ENCODE data around the gene ZNF750. TPM values are rescaled to one million over a fixed set of nuclear protein-coding genes. Genes with fewer than 3 reads are reported as not detected.

Gene ZNF750
- total RNA-seq, 2 experiments from 2014 or later = not detected

DNA sequence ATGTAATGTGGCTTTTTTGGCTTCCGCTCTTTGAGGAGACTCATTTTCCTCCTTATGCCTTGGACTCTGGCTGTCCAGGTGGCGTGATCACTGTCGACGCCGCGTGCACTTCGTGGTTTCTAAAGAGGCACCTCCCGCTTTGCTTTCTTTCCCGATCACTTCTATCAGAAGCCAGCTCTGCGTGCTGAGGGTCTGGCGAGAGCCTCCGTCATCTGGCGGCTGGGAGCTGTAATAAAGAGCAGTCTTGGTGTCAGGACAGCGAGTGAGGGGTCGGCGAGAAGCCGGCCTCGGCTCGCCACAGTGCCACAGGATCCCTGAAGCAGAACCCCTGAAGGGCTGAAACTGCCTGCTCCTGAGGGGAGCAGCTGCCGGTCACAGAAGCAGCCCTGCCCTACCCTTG, 7.4 kb downstream of the ZNF750 start:
- ChIA-PET CTCF (interaction anchor here (0.9 kb wide), 1 partner anchor 11 kb away, joined by 3 read pairs; no protein-coding TSS in a partner anchor), POLR2A (no interaction called here)
- Mint-ChIP-seq H3K27ac (peak overlapping the region; percentile 71), H3K27me3 (no peaks in the 10 kb centered on the region), H3K9me3 (peaks cover 2% of the 10 kb centered on the region), H3K4me3 (no peak overlapping the region), H3K4me1 (peaks cover 2% of the 10 kb centered on the region), H3K36me3 (ENCODE audit: low read depth) (peaks cover 14% of the 10 kb centered on the region)
- DNase-seq = no peak

DNA sequence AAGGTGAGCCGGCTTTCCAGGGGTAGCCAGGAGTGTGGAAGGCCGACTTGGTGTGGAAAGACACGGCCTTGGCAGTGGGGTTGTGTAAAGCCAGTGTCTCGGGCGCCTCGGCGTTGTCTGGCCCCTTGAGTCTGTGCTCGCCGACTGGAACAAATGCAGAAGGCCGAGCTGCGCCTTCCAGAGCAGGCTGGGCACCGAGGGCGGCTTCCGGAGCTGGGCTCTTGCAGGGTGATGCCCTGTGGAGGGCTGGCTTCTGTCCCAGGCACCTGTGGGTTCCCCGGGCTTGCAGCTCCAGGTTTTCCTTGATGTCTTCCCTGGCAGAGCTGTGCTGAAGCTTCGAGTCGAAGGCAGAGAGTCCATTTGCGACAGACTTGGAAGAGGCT, 8.0 kb downstream of the ZNF750 start:
- no peak overlapping the region for H3K4me3 Mint-ChIP-seq
- DNase-seq = no peak
- no peaks in the 10 kb centered on the region for H3K27me3 Mint-ChIP-seq
- H3K9me3 Mint-ChIP-seq = peaks cover 2% of the 10 kb centered on the region
- ChIA-PET CTCF (no interaction called here), POLR2A (no interaction called here)
- H3K4me1 Mint-ChIP-seq = peaks cover 5% of the 10 kb centered on the region
- peak overlapping the region; percentile 39 for H3K27ac Mint-ChIP-seq
- peaks cover 18% of the 10 kb centered on the region for H3K36me3 Mint-ChIP-seq (ENCODE audit: low read depth)

DNA sequence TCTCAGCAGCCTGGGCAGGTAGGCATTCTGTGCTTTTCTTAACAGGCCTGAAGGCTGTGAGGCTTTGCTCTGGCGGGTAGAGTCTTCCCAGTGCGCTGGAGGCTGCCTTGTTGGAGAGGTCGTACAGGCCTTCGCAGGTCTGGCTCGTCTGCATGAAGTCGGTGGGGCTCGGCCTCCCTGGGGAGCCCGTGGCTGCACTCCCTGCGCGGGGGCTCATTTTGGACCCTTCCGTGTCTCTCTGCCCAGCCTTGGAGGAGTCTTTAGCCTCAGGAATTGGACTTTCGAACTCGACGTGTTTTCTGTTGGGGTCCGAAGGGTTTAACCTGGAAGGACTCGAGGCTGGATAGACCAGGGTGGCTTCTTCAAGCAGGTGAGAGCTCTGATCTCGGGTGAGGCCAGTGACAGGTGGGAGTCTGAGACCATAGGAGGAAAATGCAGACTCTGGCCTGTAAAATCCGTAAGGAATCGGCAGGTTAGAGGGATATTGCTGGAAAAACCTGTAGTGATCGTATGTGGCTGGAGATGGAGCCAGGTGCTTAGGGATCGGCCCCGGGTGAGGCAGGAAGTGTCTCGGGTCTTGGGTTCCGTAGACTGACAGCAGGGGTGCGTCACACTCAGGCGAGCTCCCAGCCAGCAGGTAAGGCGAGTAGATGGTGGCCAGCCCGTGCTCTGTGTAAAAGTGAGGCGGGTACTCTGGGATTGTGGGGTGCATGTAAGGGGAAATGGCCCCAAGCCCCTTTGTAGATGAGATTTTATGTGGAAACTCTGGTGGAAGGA, 8.6 kb downstream of the ZNF750 start:
- peaks cover 5% of the 10 kb centered on the region for H3K4me1 Mint-ChIP-seq
- H3K9me3 Mint-ChIP-seq = peaks cover 2% of the 10 kb centered on the region
- no peak for DNase-seq
- peaks cover 18% of the 10 kb centered on the region for H3K36me3 Mint-ChIP-seq (ENCODE audit: low read depth)
- CTCF ChIA-PET = interaction anchor here (1.4 kb wide), 1 partner anchor 12 kb away, joined by 4 read pairs; no protein-coding TSS in a partner anchor
- no peaks in the 10 kb centered on the region for H3K27me3 Mint-ChIP-seq
- peak overlapping the region; percentile 39 for H3K27ac Mint-ChIP-seq
- POLR2A ChIA-PET = no interaction called here
- no peak overlapping the region for H3K4me3 Mint-ChIP-seq

DNA sequence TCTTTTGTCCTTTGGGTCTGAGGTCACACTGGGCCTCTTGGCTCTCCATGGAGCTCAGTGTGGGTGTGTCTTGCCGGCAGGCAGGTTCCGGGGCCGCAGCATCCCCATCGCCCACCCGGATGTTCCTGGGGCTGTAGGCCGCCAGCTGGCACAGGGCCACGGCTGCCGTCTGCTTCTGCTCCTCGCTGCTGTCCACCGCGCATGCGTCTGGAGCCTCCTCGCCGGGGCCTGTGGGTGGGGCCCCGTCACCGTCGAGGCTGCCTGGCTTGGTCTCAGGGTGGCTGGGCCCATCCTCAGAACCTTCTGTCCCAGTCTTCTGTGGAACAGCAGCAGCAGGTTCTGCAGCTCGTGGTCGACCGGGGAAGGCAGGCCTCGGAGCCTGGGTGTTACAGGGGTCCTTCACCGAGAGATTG, 9.6 kb downstream of the ZNF750 start:
- no peaks in the 10 kb centered on the region for H3K27me3 Mint-ChIP-seq
- ChIA-PET POLR2A (no interaction called here), CTCF (interaction anchor here (1.4 kb wide), 1 partner anchor 13 kb away, joined by 4 read pairs; no protein-coding TSS in a partner anchor)
- peaks cover 4% of the 10 kb centered on the region for H3K4me1 Mint-ChIP-seq
- no peak for DNase-seq
- H3K27ac Mint-ChIP-seq = no peak overlapping the region
- H3K9me3 Mint-ChIP-seq = peaks cover 2% of the 10 kb centered on the region
- H3K36me3 Mint-ChIP-seq (ENCODE audit: low read depth) = peaks cover 18% of the 10 kb centered on the region
- no peak overlapping the region for H3K4me3 Mint-ChIP-seq

DNA sequence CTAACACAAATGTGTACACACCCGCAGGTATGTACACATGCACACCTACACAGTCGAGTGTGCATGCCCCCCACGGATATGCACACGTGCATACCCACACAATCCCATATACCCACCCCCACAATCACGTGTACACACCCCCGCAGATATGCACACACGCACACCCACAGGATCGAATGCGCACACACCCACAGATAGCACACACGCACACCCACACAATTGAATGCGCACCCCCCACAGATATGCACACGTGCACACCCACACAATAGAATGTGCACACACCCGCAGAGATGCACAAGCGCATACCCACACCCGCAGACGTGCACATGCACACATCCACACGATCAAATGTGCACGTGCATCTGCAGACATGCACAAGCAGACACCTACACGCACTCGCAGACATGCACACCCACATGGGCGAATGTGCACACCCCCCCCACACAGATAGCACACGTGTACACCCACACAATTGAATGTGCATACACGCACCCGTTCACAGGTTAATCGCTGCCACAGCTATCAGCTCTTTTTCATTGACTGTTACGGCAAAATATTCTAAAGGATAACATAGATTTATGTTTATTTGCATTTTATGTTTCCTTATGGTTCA, 10.8 kb downstream of the ZNF750 start:
- DNase-seq = no peak
- Mint-ChIP-seq H3K4me3 (no peak overlapping the region), H3K27me3 (no peaks in the 10 kb centered on the region), H3K36me3 (ENCODE audit: low read depth) (peaks cover 18% of the 10 kb centered on the region), H3K9me3 (peaks cover 2% of the 10 kb centered on the region), H3K4me1 (peaks cover 4% of the 10 kb centered on the region), H3K27ac (no peak overlapping the region)
- ChIA-PET POLR2A (no interaction called here), CTCF (interaction anchor here (0.9 kb wide), 1 partner anchor 14 kb away, joined by 3 read pairs; no protein-coding TSS in a partner anchor)

DNA sequence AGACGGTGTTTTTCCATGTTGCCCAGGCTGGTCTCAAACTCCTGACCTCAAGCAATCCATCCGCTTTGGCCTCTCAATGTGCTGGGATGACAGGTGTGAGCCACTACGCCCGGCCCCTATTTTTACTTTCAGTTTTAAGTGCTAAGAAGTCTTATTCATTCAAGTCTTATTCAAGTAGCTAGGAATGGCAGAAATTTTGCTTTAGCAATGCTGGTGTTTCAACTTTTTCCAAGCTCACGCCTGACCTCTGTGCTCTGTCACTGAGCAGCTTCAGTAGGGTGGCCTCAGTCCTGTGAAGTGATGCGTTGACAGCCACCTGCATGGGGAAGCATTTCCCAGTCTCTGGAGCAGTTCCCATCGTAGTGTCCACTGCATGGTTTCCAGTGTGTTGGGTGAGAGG, 12.9 kb downstream of the ZNF750 start:
- POLR2A ChIA-PET = no interaction called here
- H3K27ac Mint-ChIP-seq = peak overlapping the region; percentile 58
- H3K36me3 Mint-ChIP-seq (ENCODE audit: low read depth) = peaks cover 23% of the 10 kb centered on the region
- DNase-seq = no peak
- H3K4me3 Mint-ChIP-seq = no peak overlapping the region
- peaks cover 4% of the 10 kb centered on the region for H3K4me1 Mint-ChIP-seq
- CTCF ChIA-PET = no interaction called here
- no peaks in the 10 kb centered on the region for H3K27me3 Mint-ChIP-seq
- peaks cover 2% of the 10 kb centered on the region for H3K9me3 Mint-ChIP-seq

DNA sequence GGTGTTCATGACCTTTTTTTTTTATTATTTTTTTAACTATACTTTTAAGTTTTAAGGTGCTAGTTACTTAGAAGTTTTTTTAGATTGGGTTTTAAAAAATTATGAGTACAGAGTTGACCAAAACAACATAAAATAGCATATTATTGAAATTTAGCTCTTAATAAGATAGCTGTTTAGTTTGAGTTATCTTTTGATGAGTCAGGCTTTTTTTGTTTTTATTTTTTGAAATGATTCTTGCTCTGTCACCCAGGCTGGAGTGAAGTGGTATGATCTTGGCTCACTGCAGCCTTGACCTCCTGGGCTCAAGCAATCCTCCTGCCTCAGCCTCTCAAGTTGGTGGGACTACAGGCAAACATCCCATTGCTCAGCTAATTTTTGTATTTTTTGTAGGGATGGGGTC, 13.6 kb downstream of the ZNF750 start:
- peaks cover 2% of the 10 kb centered on the region for H3K9me3 Mint-ChIP-seq
- ChIA-PET CTCF (interaction anchor here (0.8 kb wide), 1 partner anchor 796 kb away, joined by 3 read pairs; no protein-coding TSS in a partner anchor), POLR2A (no interaction called here)
- H3K36me3 Mint-ChIP-seq (ENCODE audit: low read depth) = peaks cover 24% of the 10 kb centered on the region
- H3K27me3 Mint-ChIP-seq = no peaks in the 10 kb centered on the region
- H3K27ac Mint-ChIP-seq = no peak overlapping the region
- H3K4me3 Mint-ChIP-seq = no peak overlapping the region
- peaks cover 4% of the 10 kb centered on the region for H3K4me1 Mint-ChIP-seq
- no peak for DNase-seq

DNA sequence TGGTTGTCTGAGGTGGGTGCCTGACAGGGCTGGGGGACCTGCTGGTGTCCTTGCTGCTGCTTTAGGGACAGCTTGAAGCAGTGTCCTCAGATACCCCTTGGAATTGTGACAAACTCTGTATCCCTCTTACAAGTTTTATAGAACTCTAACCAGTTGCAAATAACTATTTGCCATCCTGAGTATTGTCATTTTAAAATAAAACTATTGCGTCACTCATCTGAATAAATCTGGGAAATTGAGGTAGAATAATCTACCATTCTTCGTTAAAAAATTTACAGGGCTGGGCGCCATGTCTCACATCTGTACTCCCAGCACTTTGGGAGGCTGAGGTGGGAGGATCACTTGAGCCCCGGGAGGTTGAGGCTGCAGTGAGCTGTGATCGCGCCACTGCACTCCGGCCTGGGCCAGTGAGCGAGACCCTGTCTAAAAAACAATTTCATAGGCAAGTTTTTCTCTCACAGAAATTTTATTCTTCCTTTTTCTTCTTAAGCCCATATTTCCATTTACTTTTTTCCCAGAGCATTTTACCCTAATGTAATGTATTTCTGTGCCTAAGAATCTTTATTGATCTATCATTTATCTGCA, 14.2 kb downstream of the ZNF750 start:
- Mint-ChIP-seq H3K4me1 (peaks cover 4% of the 10 kb centered on the region), H3K27me3 (no peaks in the 10 kb centered on the region), H3K4me3 (no peak overlapping the region), H3K27ac (no peak overlapping the region), H3K36me3 (ENCODE audit: low read depth) (peaks cover 28% of the 10 kb centered on the region), H3K9me3 (peaks cover 2% of the 10 kb centered on the region)
- CTCF ChIA-PET = interaction anchor here (0.8 to 1.5 kb wide), 2 partner anchors 44 to 795 kb away, joined by 3 to 5 read pairs; no protein-coding TSS in a partner anchor
- POLR2A ChIA-PET = no interaction called here
- DNase-seq = no peak

DNA sequence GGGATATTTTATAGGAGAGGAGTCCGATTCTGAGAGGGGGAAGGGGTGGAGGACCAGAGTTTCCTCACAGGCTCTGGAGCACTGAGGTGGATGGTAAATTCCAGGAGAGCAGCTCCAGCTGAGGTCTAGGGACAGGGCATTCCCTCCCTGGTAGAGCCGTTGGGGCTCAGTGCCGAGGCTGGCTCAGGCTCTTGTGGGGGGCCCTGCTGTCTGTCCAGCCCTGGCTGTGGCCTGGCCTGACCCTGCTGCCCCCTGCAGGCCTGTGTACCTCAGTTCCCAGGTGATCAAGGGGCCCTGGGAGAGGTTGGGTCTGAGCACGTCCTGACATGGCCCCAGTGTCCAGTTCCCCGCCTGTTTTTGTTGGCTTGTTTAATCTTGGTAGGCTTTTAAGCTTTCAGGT, 16.8 kb downstream of the ZNF750 start:
- DNase-seq = no peak
- Mint-ChIP-seq H3K4me3 (no peak overlapping the region), H3K27ac (no peak overlapping the region), H3K27me3 (no peaks in the 10 kb centered on the region), H3K9me3 (peaks cover 6% of the 10 kb centered on the region), H3K4me1 (peaks cover 7% of the 10 kb centered on the region), H3K36me3 (ENCODE audit: low read depth) (peaks cover 44% of the 10 kb centered on the region)
- POLR2A ChIA-PET = no interaction called here
- CTCF ChIA-PET = interaction anchor here (0.8 to 1.0 kb wide), 2 partner anchors 30 to 63 kb away, joined by 3 read pairs; no protein-coding TSS in a partner anchor

DNA sequence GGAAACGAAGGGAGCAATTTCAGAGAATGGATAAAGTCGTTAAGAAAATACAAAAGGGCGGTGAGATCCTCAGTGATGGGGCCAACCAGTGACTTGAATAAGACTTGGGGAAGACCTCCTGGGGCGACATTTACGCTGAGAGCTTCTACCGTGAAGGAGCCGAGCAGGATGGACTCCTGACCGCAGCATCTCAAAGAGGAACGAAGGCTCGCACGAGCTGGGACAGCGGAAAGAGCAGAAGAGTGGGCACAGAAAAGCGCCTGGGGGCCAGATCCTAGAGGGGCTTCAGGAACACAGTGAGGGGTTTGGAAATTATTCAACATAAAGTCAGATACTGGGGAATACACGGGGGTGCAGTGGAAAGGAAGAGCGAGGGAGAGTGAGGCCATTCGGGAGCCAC, 17.5 kb downstream of the ZNF750 start:
- no peak overlapping the region for H3K4me3 Mint-ChIP-seq
- POLR2A ChIA-PET = no interaction called here
- H3K27ac Mint-ChIP-seq = no peak overlapping the region
- H3K27me3 Mint-ChIP-seq = no peaks in the 10 kb centered on the region
- peaks cover 6% of the 10 kb centered on the region for H3K9me3 Mint-ChIP-seq
- H3K36me3 Mint-ChIP-seq (ENCODE audit: low read depth) = peaks cover 43% of the 10 kb centered on the region
- CTCF ChIA-PET = interaction anchor here (0.8 to 1.0 kb wide), 2 partner anchors 31 to 63 kb away, joined by 3 read pairs; no protein-coding TSS in a partner anchor
- H3K4me1 Mint-ChIP-seq = peaks cover 9% of the 10 kb centered on the region
- no peak for DNase-seq

DNA sequence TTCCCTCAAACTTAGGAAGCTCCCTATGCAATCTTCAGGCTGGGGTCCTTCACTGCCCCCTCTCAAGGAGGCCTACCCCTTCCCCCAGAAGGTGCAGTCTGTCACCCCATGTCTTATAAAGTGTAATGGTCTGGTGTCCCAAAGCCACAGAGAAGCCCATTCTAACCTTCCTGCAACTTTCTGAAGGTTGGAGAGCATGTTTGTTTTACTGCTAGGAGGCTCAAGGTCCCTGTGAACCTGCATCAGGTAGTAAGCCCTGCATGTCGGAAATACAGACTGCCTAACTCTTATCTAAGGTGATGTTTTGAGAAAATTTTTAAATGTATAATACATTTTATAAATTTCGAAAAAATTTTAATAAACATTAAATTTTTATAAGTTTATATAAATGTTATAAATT, 18.3 kb downstream of the ZNF750 start:
- peaks cover 6% of the 10 kb centered on the region for H3K9me3 Mint-ChIP-seq
- no peak overlapping the region for H3K4me3 Mint-ChIP-seq
- no peak for DNase-seq
- ChIA-PET POLR2A (no interaction called here), CTCF (interaction anchor here (0.6 to 1.0 kb wide), 2 partner anchors 10 to 30 kb away, joined by 3 read pairs; no protein-coding TSS in a partner anchor)
- no peaks in the 10 kb centered on the region for H3K27me3 Mint-ChIP-seq
- H3K27ac Mint-ChIP-seq = no peak overlapping the region
- peaks cover 44% of the 10 kb centered on the region for H3K36me3 Mint-ChIP-seq (ENCODE audit: low read depth)
- H3K4me1 Mint-ChIP-seq = peaks cover 7% of the 10 kb centered on the region

DNA sequence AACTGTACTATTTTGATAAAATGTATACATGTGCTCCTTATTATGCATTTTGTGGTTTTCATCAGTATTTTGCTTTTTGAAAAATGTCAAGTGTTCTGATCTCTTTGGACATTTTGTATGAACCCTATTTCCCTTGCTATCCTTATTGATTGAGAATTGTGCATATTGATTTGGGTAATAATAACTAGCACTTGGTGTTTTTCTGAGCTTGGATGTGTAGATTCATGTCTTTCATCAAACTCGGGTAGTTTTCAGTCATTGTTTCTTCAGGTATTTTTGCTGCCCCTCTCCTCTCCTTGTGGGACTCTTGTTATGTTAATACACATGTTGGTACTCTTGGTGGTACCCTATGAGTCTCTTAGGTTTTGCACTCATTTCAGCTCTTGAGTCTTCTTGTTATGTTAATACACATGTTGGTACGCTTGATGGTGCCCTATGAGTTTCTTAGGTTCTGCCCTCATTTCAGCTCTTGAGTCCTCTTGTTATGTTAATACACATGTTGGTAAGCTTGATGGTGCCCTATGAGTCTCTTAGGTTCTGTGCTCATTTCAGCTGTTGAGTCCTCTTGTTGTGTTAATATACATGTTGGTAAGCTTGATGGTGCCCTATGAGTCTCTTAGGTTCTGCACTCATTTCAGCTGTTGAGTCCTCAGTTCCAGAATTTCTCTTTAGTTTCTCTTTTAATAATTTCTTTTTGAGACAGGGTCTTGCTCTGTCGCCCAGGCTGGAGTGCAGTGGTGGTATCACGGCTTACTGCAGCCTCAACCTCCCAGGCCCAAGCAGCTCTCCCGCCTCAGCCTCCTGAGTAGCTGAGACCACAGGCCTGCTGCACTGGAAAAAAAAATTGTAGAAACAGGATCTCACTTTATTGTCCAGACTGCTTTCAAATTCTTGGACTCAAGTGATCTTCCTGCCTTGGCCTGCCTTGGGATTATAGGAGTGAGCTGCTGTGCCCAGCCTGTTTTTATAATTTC, 19.3 kb downstream of the ZNF750 start:
- POLR2A ChIA-PET = no interaction called here

More for the DNA sequence above, 19.3 kb downstream of the ZNF750 start:
- Mint-ChIP-seq H3K27ac (no peak overlapping the region), H3K4me1 (peaks cover 16% of the 10 kb centered on the region), H3K9me3 (peaks cover 6% of the 10 kb centered on the region), H3K4me3 (no peak overlapping the region), H3K36me3 (ENCODE audit: low read depth) (peaks cover 54% of the 10 kb centered on the region), H3K27me3 (no peaks in the 10 kb centered on the region)
- CTCF ChIA-PET = interaction anchor here (0.6 to 1.3 kb wide), 5 partner anchors 9 to 105 kb away, joined by 3 to 4 read pairs (median 3); no protein-coding TSS in a partner anchor
- DNase-seq = no peak
